HG03159 (cell line): Measurements from ENCODE around the gene TXK.

Experiments used
- ATAC-seq: cut with Tn5 transposase; IDR thresholded peaks from one replicate; pipeline ENCODE4 v1.9.1; 2021; ENCODE audit warnings: mild to moderate bottlenecking, moderate library complexity; ENCODE audit not compliant: unreplicated experiment

The TXK gene

GRCh38 chr4:48064349-48064748 lies 69.7 kb downstream of the TXK start:
- no peak for ATAC-seq

GRCh38 chr4:48058617-48059530 lies 75.2 kb downstream of the TXK start:
- no peak for ATAC-seq

- no peak for ATAC-seq
These were observed 83.0 kb downstream of the TXK start for GRCh38 chr4:48051078-48051477.

GRCh38 chr4:48049483-48049882 lies 84.6 kb downstream of the TXK start:
- ATAC-seq: no peak

GRCh38 chr4:48047896-48048295 lies 86.2 kb downstream of the TXK start:
- ATAC-seq: peak; percentile 6

GRCh38 chr4:48047421-48047844 lies 86.6 kb downstream of the TXK start:
- ATAC-seq: peak; percentile 97

GRCh38 chr4:48046059-48046458 lies 88.0 kb downstream of the TXK start:
- ATAC-seq: no peak

GRCh38 chr4:48044298-48044697 lies 89.8 kb downstream of the TXK start:
- no peak for ATAC-seq

GRCh38 chr4:48043504-48043903 lies 90.5 kb downstream of the TXK start:
- no peak for ATAC-seq

- ATAC-seq: no peak
These were observed 91.0 kb downstream of the TXK start for GRCh38 chr4:48042979-48043461.

GRCh38 chr4:48041535-48042137 lies 92.4 kb downstream of the TXK start:
- no peak for ATAC-seq

- ATAC-seq: no peak
These were observed 94.5 kb downstream of the TXK start for GRCh38 chr4:48039561-48039960.

- no peak for ATAC-seq
These were observed 95.4 kb downstream of the TXK start for GRCh38 chr4:48038666-48039065.

GRCh38 chr4:48037117-48037462 lies 97.0 kb downstream of the TXK start:
- no peak for ATAC-seq

GRCh38 chr4:48035952-48036351 lies 98.1 kb downstream of the TXK start:
- no peak for ATAC-seq

GRCh38 chr4:48033825-48034413 lies 100.1 kb downstream of the TXK start:
- peak; percentile 44 for ATAC-seq

GRCh38 chr4:48033412-48033811 lies 100.6 kb downstream of the TXK start:
- no peak for ATAC-seq

- no peak for ATAC-seq
These were observed 101.3 kb downstream of the TXK start for GRCh38 chr4:48032721-48033120.

- no peak for ATAC-seq
These were observed 102.1 kb downstream of the TXK start for GRCh38 chr4:48031802-48032525.

GRCh38 chr4:48030470-48030869 lies 103.6 kb downstream of the TXK start:
- ATAC-seq: no peak

- ATAC-seq: peak; percentile 59
These were observed 105.4 kb downstream of the TXK start for GRCh38 chr4:48028696-48029095.
